ENCODE data around the gene WDR38. TPM values are rescaled to one million over a fixed set of nuclear protein-coding genes. Genes with fewer than 3 reads are reported as not detected.

WDR38 gene
- total and polyA plus RNA-seq, 9 of the 15 experiments (the other 6 are each of a cell fraction or from before 2014, with no cell fraction given), result not detected

- H4K20me1 ChIP-seq (replicated peaks; ENCODE audit: control insufficient read depth, insufficient read depth, low read length), result 0 out of 2 replicates have a peak, but pooled peaks cover 3% of the 10 kb centered on the region
- DNase-seq (ENCODE audit: extremely low read depth in 1 of 4, low spot score in 3 of 4), result no peak
- no peak for TF ChIP-seq SIN3B (IDR thresholded peaks at IDR 0.05; ENCODE audit: low read depth)
- TF ChIP-seq ZNF217 (CRISPR knock-in tag; IDR thresholded peaks at IDR 0.05), result no peak
- TF ChIP-seq CBFA2T3 (IDR thresholded peaks at IDR 0.05), result 0 out of 2 replicates have a peak, but pooled peaks have one; percentile 13
- TF ChIP-seq FOXJ2 (tag; IDR thresholded peaks at IDR 0.05), result no peak
- TF ChIP-seq ZNF311 (CRISPR knock-in tag; IDR thresholded peaks at IDR 0.05), result no peak
- TF ChIP-seq FOSL1 (tag; conservative IDR thresholded peaks at IDR 0.05), result no peak
- TF ChIP-seq MYC (IDR thresholded peaks at IDR 0.05; ENCODE audit: low read depth, low read length), result no peak
- TF ChIP-seq MYC (CRISPR knock-in tag; IDR thresholded peaks at IDR 0.05; ENCODE audit: borderline replicate concordance, low read depth), result no peak
- no peak overlapping the region for H2AFZ ChIP-seq (ENCODE audit: low read depth, low read length)
- 77% methylated on average over 6 of the region's 6 CpGs for WGBS (ENCODE audit: insufficient coverage, low coverage, missing lambda C conversion rate)
- ATAC-seq, result no peak
- FAIRE-seq, result no peak
- H3K79me2 ChIP-seq (ENCODE audit: control insufficient read depth, insufficient read depth, low read length), result no peaks in the 10 kb centered on the region
- H3K27me3 ChIP-seq (ENCODE audit: control insufficient read depth in 2 of 2, insufficient read depth in 2 of 2, low read length in 2 of 2), result no peaks in the 10 kb centered on the region
- no peaks in the 10 kb centered on the region; the same call in 1 of the 2 replicates for H3K9me3 ChIP-seq (replicated peaks; ENCODE audit: control insufficient read depth, insufficient read depth, low read depth, low read length)
- intact Hi-C loops (cut with micrococcal nuclease), result no loop called here
- no peak overlapping the region for H3K27ac ChIP-seq (ENCODE audit: extremely low read depth, low read depth, low read length)
- no peaks in the 10 kb centered on the region for H3K9me1 ChIP-seq (ENCODE audit: control insufficient read depth, insufficient read depth, low read length)
- no peak overlapping the region for H3K4me3 ChIP-seq
- H3K4me2 ChIP-seq (ENCODE audit: insufficient read depth, low read length), result no peak overlapping the region
- H3K9ac ChIP-seq (ENCODE audit: insufficient read depth in 1 of 2, low read depth in 2 of 2, low read length in 2 of 2), result no peak overlapping the region
- CTCF ChIA-PET (ENCODE audit: low intra/inter-chr PET ratio), result no interaction called here
- in situ Hi-C loops (cut with MboI), result no loop called here
- peaks cover 59% of the 10 kb centered on the region for H3K36me3 ChIP-seq (ENCODE audit: control insufficient read depth, insufficient read depth, low read length)
- no TSS peak for BruUV-seq (replicated peaks)
- peaks cover 14 to 17% of the 10 kb centered on the region in 2 experiments; a peak in 4 of 5 replicates for H3K4me1 ChIP-seq (replicated peaks in 1 of 2; ENCODE audit: control insufficient read depth in 2 of 2, insufficient read depth in 2 of 2, low read length in 2 of 2)
- POLR2A ChIA-PET, result interaction anchor here (0.5 to 1.5 kb wide), 3 partner anchors 16 to 51 kb away, joined by 3 to 6 read pairs (median 4); no protein-coding TSS in a partner anchor
Measured at GRCh38 chr9:124897570-124898460, 44.6 kb downstream of the WDR38 start.

Measured in K562 (cell line).